Stimulated activated naive CD8-positive, alpha-beta T cell treated with anti-CD3 and anti-CD28 coated beads, Interleukin-15, Interleukin-2, amounts not matched to agents 100 U/mL and 50 U/mL, for 24 hours (primary cell): ENCODE data around the gene USH2A.
"Not testable (repeated sequence)": the region's sequence is repeated elsewhere in the genome, so short reads cannot be mapped to it uniquely, and the experiment has no call there.

ENCODE experiments used
- ATAC-seq: fragments of 150-1000 bp; cut with Tn5 transposase; one replicate; pipeline ENCODE4 v1.10.0; 2021
- DNase-seq: peaks from one replicate; pipeline ENCODE4 v3.0.0; 2021

USH2A gene

DNA sequence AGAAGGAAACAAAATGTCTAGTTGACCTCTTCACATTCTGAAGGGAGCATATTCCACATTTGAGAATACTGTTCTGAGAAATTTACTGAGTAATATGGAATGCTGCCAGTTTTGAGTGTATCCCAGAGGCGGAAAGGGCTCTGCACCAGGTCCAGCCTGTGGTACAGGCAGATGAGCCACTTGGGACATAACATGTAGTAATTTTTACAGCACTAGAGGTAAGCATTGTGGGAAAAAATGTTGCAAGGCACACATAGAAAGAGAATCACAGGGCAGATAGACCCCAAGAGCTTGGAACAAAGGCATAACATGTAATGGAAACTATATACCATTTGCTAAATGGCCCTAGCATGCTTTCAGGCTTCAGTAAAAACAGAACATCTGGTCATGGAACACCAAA, 228.5 kb downstream of the USH2A start:
- no peak for ATAC-seq
- no peak for DNase-seq

DNA sequence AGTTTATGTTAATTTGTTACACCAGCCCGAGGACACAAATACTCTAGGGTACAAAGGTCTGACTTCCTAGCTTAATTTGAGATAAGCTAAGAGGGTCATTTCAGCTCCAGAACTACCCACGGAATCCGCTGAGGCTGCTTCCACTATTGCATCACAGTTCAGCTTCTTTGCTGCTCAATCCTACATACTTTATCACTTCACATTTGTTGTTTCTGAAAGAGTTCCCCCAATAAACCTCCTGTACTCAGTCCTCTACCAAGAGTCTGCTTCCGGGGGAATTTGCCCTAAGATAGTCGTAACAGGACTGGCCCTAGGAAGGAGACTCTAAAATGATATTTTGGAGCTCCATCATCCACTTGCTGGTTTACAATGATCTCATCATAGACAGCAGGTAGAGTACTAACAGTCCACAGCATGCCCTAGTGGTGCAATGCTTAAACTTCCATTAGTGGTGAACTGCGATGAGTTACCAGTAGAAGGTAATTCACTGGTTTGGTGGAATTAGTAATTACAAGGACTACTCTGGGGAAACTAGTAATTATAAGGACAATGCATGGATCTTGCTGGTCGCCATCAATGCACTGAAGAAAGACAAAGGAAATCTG, 229.3 kb downstream of the USH2A start:
- ATAC-seq (no peak), DNase-seq (no peak)

DNA sequence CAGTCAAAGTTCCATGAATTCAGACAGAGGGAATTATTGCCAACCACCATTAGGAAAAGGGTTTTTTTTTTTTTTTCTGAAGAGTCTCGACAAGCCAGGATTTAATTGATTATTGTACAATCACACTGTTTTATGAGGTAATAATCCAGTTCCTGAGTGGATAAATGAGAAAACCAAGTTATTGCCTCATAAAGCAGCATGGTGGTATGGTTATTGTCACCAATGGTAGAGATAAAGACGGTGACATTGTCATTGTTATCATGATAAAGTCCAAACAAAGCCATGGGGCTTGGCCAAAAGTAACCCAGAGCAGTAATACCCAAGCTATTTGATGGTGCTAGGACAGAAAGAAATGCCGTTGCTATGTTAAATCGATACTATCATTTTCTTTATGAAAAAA, 232.8 kb downstream of the USH2A start:
- DNase-seq, result no peak
- ATAC-seq, result no peak

DNA sequence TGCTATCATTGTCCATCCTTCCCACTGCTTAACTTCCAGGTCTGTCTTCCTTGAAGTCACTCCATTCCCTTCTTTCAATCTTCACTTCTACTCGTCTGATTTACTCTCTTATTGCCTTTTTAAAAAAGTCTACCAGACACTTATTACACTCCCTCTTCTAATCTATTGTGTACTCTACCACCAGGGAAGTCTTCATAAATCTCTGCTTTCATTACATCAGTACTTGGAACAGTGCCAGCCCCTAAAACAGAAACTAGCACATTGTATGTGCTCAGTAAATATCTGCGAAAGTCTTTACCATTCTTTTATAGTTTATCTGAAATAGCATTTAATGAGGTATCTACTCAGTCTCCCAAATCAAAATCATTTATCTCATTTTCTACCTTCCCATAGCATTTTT, 236.4 kb downstream of the USH2A start:
- ATAC-seq, result no peak
- no peak for DNase-seq

DNA sequence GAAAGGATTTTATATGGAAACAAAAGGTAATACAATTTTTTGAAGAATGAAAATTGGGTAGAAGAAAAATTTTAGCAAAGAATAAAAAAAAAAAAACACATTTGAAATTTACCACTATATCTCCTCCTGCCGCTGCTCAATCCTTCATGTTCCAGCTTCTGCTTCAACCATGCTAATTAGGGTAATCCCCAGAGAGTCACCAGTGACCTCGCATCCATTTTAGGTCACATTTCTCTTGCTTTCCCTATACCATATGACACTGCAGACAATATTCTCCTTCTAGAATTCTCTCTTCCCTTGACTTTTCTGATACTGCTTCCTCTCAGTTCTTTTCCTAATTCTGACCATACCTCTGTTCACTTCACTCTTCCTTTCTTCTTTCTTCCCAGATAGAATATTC, 237.1 kb downstream of the USH2A start:
- no peak for DNase-seq

DNA sequence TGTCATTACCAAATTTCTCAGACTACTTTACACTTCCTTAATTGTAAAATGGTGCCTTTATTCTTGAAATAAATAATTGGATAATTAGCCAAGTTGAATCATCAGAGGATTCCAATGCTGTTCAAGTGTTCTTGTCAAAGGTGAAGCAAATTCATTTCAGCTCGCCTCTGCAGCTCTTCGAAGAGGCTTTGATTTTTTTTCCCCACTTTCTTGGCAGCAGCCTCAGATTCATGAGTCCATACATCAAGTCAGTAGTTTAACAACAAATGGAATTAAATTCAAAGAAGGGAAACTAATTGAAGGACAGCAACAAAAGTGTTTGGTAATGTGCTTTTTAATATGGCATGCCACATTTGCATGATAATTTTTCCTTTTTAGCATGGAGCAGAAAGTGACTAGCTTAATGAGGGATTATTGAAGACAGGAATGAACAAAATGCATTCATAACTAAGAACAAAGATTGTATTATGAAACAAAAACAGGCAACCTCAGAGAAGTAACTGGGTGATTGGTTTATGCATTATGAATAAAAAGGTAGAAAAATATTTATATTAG, 239.0 kb downstream of the USH2A start:
- ATAC-seq, result no peak
- DNase-seq, result no peak

More for the DNA sequence above, 237.1 kb downstream of the USH2A start:
- no peak for ATAC-seq

DNA sequence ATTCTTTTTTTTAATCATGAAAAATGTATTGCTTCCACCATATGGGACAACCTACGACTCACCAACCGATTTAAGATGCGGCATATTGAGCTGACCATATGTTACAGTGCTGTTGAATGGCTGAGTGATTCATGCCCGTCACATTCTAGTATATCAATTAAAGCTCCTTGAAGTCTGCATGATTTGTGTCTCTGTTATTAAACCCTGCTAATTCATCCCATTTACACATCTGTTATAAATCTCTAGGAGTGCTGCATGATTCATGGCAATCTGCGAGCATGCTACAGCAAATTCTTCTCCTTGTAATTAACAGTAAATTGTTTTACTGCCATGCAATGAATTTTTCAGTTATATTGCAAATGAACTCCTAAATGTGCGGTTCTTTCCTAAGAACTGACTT, 239.8 kb downstream of the USH2A start:
- no peak for ATAC-seq

DNA sequence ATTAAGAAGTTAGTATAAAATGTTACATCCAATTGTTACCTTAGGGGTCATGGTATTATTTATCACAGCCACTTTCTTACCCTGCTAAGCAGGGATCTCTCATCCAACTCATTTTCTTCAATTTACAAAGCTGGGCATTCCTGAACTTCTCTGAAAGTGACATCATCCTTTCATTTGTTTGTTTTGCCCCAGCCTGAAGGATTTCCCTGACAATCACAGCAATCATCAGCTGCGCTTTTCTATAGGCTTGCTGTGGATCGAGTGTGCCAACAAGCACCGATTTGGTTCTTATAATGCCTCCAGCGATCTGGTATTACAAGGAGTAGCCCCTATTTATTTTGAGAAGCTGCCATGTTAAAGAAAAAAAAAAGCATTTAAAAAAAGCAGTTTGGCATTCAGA, 240.2 kb downstream of the USH2A start:
- ATAC-seq, result no peak
- no peak for DNase-seq

More for the DNA sequence above, 239.8 kb downstream of the USH2A start:
- no peak for DNase-seq

DNA sequence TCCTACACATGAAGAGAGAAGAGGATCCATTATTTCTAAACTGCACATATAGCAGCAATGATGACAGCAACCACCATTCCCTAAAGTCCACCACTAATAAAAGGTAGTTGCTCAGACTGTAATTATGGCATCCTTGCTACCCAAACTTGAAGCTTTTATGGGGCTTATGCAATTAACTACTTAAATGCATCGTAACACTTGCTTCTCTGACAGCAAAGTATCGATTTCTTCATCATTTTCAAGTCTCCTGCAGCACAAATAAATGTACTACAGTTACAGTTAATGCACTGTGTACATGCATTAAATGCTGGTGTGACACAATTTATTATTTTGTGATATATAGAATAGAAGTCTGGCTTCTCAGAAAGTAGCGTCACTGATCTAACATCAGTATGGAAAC, 241.7 kb downstream of the USH2A start:
- DNase-seq (no peak), ATAC-seq (no peak)

DNA sequence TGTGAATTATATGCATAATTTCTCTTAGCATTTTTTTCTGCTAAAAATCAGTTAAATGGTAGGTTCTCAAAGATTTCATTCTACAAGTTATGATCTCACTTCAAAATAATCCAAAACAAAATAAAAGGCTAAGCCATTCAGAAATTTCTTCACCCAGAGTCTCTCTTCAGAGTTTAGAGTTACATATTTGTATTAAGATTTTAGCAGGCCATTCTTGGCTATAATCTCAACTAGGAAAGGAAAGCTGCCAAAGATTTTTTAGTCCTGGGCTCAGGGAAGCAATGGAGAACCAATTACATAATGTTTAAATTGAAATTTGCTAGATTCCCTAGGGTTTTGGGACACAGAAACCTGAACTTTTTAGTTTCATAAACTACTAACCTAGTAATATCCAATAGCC, 245.0 kb downstream of the USH2A start:
- no peak for DNase-seq
- no peak for ATAC-seq

DNA sequence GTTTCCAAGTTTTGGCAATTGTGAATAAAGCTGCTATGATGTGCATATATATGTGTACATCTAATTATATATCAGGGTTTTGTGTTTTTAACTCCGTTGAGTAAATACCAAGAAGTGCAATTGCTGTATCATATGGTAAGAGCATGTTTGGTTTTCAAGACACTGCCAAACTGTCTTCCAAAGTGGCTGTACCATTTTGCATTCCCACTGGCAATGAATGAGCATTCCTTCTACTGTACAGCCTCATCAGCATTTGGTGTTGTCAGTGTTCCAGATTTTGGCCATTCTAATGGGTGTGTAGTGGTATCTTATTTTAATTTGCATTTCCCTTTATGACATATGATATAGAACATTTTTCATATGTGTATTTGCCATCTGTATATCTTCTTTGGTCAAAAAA, 246.3 kb downstream of the USH2A start:
- ATAC-seq, result no peak
- DNase-seq, result no peak

DNA sequence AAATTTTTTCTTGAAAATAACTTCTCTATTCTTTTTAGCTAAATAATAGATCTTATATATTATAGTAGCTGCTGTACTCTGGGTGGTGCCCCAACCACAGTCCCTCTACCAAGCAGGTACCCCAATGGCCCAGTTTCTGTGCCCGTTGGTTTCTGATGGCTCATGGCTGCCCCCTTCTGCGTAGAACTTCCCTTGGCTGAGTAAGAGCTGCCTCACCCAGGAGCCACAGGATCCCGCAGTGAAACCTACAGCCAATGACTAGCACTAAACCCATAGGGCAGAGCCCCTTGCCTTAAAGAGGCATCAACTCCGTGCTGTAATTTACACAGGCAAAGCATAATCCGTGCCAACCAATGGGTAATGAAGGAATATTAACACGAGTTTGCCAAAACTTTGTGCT, 247.5 kb downstream of the USH2A start:
- DNase-seq (no peak), ATAC-seq (no peak)

DNA sequence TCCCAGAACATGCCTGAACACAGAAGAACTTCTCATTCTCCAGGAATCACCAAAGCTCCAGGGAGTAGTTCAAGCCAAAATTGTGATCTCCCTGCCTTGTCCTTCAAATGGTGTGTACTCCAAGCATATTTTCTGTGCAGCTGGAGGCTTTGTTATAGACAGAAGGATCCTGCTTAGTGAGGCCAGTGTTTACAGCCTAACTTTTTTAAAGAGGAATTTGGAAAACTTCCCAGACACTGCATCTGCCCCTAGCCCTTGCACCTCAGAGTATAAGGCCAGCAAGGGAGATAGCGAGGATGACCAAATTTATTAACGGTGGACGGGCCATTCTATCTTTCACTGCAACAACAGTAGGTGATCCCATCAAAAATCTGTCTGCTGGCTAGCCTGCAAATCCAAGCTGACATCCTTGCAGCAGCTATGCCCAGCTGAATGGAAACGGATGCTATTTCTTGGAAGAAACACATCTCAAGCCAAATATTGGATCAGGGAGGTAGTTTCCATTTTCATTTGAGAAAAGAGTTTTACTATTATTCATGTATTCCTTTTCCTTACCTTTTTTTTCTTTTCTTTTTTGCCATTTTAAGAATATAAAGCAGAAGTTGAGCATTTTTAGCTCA, 249.8 kb downstream of the USH2A start:
- no peak for ATAC-seq
- no peak for DNase-seq

DNA sequence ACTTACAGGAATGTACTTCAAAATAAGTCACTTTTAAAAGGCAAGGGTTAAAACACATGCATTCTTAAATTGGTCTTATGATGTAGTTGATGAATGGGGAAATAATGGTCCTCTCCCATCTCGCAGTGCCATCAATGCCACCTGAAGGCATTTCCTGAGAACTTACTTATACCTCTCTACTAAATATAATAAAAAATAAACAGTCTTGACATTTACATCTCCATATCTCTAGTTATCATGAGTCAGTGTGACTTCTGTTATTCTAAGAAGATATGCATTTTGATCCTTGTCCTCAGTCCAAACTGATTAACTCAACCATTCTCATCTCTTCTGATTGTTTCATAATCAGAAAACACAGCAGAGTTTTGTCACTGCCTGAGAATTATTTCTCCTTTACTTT, 253.9 kb downstream of the USH2A start:
- DNase-seq (no peak), ATAC-seq (no peak)

DNA sequence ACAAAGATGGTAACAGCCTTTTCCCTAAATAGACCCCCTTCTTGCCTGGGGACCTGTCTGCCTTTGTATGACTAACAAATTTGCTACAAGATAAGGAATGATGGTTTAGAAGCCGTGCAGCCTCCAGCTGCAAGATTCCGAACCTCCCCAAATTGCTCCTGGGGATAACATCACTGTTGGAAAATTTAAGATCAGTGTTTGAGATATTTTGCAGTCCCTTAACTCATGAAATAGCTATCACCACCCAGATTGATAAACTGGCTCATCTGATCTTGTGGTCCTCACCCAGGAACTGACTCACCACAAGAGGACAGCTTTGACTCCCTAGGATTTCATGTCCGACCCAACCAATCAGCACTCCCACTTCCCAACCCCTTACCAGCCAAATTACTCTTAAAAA, 254.7 kb downstream of the USH2A start:
- DNase-seq (no peak), ATAC-seq (no peak)

DNA sequence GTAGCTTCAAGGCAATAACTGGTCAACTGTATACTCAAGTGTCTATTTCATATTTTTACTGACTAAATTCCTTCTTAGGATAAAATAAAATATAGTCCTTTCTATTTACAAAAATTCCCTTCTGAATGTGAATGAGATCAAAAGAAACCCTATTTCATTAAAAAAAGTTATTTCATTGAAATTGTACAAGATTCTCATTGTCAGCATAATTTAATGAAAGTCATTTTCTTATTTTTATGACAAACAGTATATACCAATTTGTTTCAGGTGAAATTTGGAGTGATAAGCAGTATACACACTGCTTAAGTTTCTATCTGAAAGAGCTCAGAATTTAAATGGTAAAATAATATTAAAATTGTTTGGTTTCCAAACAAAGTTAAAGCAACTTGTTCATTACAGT, 269.2 kb downstream of the USH2A start:
- DNase-seq (no peak), ATAC-seq (no peak)

DNA sequence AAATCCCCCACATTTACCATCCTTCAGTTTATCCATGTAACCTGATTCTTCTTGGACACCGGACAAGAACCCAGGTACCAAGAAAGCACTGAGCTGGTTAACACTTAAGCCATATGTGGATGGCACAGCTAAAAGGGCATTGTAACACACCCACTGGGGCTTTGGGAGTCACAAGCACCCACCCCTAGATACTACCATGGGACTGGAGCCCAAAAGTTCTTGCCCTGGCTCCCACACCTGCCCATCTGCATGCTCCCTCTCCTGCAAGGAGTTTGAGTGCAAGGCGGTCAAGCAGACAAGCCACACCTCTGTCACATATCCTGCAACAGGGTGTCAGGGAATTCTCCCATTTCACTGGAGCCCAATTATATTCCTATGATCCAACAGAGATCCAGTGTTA, 270.1 kb downstream of the USH2A start:
- ATAC-seq (no peak), DNase-seq (no peak)

DNA sequence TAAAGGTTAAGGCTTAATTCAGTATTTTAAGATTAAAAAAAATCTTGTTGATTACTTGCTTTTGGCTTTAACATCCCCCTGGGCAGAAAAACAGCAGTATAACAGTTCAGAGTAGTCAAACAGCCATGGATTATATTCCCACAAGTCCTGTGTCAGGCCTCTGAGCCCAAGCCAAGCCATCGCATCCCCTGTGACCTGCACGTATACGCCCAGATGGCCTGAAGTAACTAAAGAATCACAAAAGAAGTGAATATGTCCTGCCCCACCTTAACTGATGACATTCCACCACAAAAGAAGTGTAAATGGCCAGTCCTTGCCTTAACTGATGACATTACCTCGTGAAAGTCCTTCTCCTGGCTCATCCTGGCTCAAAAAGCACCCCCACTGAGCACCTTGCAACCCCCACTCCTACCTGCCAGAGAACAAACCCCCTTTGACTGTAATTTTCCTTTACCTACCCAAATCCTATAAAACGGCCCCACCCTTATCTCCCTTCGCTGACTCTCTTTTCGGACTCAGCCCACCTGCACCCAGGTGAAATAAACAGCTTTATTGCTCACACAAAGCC, 277.7 kb downstream of the USH2A start:
- DNase-seq, ATAC-seq: not testable (repeated sequence)

DNA sequence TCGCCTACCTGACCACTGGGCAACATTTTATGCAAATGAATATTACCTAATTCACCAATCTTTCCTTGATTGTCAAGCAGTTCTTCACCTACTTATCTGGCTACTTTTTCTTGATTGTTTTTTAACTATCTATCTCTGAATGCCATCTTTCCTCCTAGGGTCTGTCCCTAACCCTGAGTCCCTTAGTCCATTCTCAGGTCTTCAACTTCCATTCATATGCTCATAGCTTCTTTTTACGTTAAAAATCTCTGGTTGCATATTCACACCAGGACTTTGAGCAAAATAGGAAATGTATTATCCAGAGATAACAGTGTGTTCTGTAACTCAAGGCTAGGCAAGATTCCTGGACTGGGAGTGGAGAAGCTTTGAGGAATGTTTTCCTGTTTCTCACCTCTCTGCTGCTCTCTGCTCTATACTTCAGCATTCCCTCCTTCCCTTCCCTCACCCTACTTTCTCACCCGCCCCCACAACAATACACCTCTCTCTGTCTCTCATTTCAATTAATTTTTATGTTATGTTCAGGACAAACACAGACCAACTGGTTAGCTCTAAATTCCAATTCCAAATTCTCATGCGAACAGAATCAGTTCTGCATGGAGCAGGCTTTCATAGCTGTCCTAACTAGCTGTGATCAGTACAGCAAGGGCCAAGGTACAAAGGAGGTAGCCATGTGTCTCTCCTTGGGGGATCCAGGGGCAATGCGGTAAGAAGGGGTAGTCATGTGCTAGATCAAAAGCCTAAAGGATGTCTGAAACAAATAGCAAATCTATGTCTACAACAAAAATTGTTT, 278.4 kb downstream of the USH2A start:
- DNase-seq, result no peak
- ATAC-seq, result no peak

DNA sequence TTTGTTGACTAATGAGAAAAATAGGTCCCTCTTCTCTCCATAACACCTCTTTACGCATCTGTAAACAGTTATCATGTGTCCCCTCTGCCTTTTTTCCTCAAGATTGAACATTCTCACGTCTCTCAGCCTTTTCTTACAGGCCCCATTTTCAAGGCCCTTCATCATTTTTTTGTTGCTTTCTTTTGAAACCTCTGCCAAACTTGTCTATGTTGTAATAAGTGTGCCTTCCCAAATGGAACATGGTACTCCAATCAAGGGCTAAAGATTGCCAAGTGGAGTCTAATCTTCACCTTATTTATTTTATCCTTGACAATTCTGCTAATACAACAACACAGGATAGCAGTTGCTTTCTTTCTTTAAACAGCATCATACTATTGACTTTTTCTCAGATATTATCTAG, 280.3 kb downstream of the USH2A start:
- DNase-seq (no peak), ATAC-seq (no peak)

DNA sequence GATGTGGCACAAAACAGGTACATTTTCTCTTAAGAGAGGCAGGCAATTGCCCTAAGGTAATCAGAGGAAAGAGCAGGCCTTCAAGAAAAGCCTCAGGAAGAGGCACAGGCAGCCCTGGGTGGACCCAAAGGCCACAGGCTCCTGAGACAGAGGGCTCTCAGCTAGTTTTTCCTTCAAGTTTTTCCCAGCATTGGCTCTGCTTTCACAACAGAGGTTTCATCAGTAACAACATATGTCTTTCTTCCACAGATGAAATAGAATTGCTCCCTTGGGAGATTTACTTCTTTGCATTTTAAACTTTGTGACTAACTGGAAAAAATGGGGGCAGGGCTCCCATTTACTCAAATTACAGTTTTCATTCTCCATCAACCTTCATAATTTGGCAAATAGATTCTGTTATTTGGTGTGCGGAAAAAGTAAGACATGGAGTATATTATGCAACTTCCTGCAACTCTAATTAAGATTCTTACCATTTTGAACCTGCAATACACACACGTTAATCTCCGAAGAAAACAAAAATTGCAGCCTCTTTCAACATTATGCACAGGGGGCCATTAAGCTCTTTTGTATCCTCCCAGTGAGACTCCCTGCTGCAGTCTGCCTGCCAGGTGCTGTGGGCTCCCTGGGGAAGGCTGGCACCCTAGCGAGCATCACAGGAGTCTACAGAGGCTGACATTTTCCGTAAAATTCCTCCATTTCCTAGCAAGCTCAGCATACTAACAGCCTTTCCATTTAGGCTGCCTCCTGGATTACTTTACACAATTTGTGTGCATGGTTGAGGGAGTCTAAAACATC, 282.3 kb downstream of the USH2A start:
- ATAC-seq (no peak), DNase-seq (no peak)

DNA sequence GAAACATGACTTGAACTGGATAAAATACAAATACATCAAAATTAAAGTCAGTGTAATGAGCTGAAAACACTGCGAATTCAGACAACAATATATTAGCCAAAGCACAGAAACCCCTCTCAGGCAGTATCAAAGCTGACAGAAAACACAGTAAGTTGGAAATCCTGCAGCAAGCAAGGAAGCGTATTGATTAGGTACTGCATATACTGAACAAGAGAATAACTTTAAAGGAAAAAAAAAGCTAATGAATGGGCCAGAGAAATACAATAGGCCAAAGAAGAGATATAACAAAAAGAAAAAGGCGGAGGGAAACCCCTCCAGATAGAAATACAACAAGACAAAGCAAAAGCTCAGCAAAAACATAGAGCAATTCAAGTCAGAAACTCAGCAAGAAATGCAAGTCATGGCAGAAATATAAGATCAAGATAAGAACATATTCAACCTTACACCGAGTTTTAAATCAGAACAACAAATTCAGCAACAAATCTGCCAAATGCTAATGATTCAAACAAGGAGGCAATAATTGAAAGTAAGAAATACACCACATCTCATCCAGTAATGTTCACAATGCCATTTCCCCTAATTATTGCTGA, 299.0 kb downstream of the USH2A start:
- ATAC-seq, result no peak
- no peak for DNase-seq
